Body of pancreas (tissue), 4 donors: ENCODE data around the gene C1GALT1. TPM values are rescaled to one million over a fixed set of nuclear protein-coding genes. Genes with fewer than 3 reads are reported as not detected.

Source experiments
- ATAC-seq: fragments of 150-250 bp; one replicate; pipeline ENCODE4 v1.9.1; 2016
- DNase-seq, 4 donors: peaks; one replicate each; pipeline ENCODE4 v3.0.0-alpha.2; 2019
- H3K27ac ChIP-seq, 4 donors: fragments of 200-600 bp; sonication (generic); 1 replicate in 3 of 4; 2 replicates in 1 of 4; pipeline versions ENCODE4 v1.5.1 to v1.6.1; 2016 to 2019; ENCODE audit warnings: mild to moderate bottlenecking in 1 of 4, mixed read lengths in 1 of 4, moderate library complexity in 1 of 4
- H3K27me3 ChIP-seq, 2 donors: fragments of 200-600 bp; sonication (generic); one replicate each; pipeline ENCODE4 v1.6.0; 2016; ENCODE audit warnings: mild to moderate bottlenecking in 1 of 2
- H3K36me3 ChIP-seq, 2 donors: fragments of 200-600 bp; sonication (generic); replicated peaks in 1 of 2; 2 replicates each; pipeline ENCODE4 v1.5.1; 2016; ENCODE audit warnings: low read depth in 2 of 2; ENCODE audit not compliant: insufficient read depth in 1 of 2
- H3K4me1 ChIP-seq: fragments of 200-600 bp; sonication (generic); one replicate; pipeline ENCODE4 v1.6.0; 2016
- H3K4me3 ChIP-seq, 2 donors: fragments of 200-600 bp; sonication (generic); 1 replicate in 1 of 2; 2 replicates in 1 of 2; pipeline ENCODE4 v1.5.1; 2016 to 2019
- H3K9me3 ChIP-seq, 3 donors: fragments of 200-600 bp; sonication (generic); 1 replicate in 2 of 3; 2 replicates in 1 of 3; pipeline ENCODE4 v1.5.1; 2016
- POLR2A ChIP-seq, 3 donors: fragments of 450-650 bp; IDR thresholded peaks; one replicate each; pipeline ENCODE4 v1.6.1; 2016; ENCODE audit warnings: antibody characterized with exemption in 3 of 3, mild to moderate bottlenecking in 2 of 3
- WGBS, 2 donors: methylation state at CpG; one replicate each; pipeline ENCODE4 v1.1.5; 2017; 5-methylcytosine and 5-hydroxymethylcytosine counted together
- intact Hi-C: fragments of 100-400 bp; cut with DNase I; formaldehyde crosslinking; loops from one replicate; pipeline ENCODE4 v1.15.1; 2023
- total RNA-seq, 2 donors: library from RNA; depleted of rRNA; stranded (reverse); fragments of >200 nt; gene quantifications; one replicate each; pipeline ENCODE4 v1.1.0, GENCODE V29; 2016
- TF ChIP-seq, protein P1 (sequence below), 7 experiments: fragments of 450-650 bp in 4 of 7; fragments of 200-600 bp in 3 of 7; sonication (generic) in 3 of 7; IDR thresholded peaks; one replicate each; pipeline ENCODE4 v1.5.1; 2016 to 2019; ENCODE audit warnings: antibody characterized with exemption in 7 of 7

Gene C1GALT1
- total RNA-seq, 2 donors from 2014 or later: 9.1 to 13.8 TPM

DNA sequence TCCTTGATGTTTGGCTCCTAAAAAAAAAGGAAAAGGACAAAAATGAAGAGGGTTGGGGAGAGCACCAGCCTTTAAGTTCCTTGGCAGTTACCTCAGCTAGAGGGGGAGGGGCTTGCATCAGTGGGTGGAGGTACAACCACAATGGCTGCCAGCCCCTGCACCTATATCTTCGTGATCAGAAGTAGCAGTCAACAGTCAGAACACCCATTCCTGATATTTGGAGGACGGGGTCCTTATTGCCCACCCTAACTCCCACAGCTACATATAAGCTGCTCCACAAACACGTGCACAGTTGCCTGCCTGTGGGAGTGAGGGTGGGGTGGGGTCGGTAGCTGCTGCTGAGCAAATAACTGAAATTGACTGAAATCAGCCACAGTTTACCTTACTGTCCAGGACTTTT is 26.2 kb downstream of the C1GALT1 start:
- Histone ChIP-seq H3K36me3 (no peaks in the 10 kb centered on the region), H3K27me3 (no peaks in the 10 kb centered on the region), H3K4me3 (no peak overlapping the region), H3K9me3 (no peaks in the 10 kb centered on the region), H3K27ac (no peak overlapping the region), H3K4me1 (no peaks in the 10 kb centered on the region)
- intact Hi-C loops: no loop called here
- DNase-seq (no peak), ATAC-seq (no peak)
- TF ChIP-seq, protein P1, sequence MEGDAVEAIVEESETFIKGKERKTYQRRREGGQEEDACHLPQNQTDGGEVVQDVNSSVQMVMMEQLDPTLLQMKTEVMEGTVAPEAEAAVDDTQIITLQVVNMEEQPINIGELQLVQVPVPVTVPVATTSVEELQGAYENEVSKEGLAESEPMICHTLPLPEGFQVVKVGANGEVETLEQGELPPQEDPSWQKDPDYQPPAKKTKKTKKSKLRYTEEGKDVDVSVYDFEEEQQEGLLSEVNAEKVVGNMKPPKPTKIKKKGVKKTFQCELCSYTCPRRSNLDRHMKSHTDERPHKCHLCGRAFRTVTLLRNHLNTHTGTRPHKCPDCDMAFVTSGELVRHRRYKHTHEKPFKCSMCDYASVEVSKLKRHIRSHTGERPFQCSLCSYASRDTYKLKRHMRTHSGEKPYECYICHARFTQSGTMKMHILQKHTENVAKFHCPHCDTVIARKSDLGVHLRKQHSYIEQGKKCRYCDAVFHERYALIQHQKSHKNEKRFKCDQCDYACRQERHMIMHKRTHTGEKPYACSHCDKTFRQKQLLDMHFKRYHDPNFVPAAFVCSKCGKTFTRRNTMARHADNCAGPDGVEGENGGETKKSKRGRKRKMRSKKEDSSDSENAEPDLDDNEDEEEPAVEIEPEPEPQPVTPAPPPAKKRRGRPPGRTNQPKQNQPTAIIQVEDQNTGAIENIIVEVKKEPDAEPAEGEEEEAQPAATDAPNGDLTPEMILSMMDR (IDR thresholded peaks at IDR 0.05): no peak
- TF ChIP-seq POLR2A (IDR thresholded peaks at IDR 0.05): no peak
- 80 to 98% methylated on average over 4 of the region's 4 CpGs for WGBS, 2 donors

DNA sequence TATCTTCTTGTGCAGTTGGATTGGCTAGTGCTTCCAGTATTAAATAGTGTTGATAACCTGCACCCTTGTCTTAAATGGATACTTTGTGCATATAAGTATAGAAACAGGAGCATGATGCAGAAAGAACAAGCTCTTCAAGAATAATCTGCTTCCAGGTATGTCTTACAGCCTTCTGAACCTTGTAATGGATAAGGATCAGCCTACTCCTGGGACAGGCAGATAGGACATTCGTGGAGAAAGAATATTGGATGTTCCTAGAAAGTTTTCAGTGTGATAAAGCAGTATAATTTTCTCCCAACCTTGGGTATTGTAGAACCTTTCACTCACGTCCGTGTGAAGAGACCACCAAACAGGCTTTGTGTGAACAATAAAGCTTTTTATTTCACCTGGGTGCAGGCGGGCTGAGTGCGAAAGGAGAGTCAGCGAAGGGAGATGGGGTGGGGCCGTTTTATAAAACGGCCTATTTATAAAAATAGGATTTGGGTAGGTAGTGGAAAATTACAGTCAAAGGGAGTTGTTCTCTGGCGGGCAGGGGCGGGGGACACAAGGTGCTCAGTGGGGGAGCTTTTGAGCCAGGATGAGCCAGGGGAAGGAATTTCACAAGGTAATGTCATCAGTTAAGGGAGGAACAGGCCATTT is 27.2 kb downstream of the C1GALT1 start:
- intact Hi-C loops: no loop called here
- 85 to 90% methylated on average over 10 of the region's 10 CpGs for WGBS, 2 donors
- Histone ChIP-seq H3K36me3 (no peaks in the 10 kb centered on the region), H3K9me3 (no peaks in the 10 kb centered on the region), H3K4me1 (no peaks in the 10 kb centered on the region), H3K4me3 (no peak overlapping the region), H3K27me3 (no peaks in the 10 kb centered on the region), H3K27ac (no peak overlapping the region)
- TF ChIP-seq, protein P1 (IDR thresholded peaks at IDR 0.05): no peak
- no peak for TF ChIP-seq POLR2A (IDR thresholded peaks at IDR 0.05)
- ATAC-seq (no peak), DNase-seq (no peak)

DNA sequence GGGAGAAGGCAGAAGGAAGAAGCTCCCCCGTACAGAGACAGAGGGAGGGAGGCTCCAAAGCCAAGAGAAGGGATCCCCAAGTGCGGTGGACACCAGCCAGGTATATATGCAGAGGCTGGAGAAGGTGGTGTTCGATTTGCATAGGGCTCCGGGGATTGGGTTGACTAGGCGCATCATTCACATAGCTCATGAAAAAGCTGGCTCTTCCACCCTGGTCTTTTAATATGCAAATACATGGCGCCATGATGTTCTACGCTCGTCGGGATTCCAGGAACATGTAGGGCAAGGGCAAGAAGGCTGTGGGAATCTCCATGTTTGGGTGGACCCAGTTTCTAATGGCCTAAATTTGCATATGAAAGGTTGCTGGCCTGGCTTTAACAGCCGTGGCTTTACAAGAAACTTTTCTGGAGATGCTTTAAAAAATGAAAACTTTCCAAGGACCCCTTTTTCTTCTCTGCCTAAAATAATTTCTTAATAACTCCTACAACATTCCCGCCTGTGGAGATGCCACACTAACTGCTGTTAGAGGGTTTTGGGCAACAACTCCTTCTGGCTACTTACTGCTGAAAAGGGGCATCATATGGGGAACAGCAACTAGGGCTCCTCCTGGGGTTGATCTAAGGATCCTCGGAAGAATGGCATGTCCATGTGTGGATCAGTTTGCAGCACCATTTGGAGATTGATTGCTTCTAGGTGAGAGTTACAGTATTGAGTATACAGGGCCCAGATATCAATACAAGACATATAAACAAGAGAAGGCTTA is 28.3 kb downstream of the C1GALT1 start:
- intact Hi-C loops: no loop called here
- TF ChIP-seq, protein P1 (IDR thresholded peaks at IDR 0.05): no peak
- no peak for TF ChIP-seq POLR2A (IDR thresholded peaks at IDR 0.05)
- Histone ChIP-seq H3K9me3 (no peaks in the 10 kb centered on the region), H3K27me3 (no peaks in the 10 kb centered on the region), H3K4me3 (no peak overlapping the region), H3K4me1 (no peaks in the 10 kb centered on the region), H3K36me3 (no peaks in the 10 kb centered on the region), H3K27ac (no peak overlapping the region)
- DNase-seq: no peak
- no peak for ATAC-seq
- WGBS, 2 donors: 84 to 88% methylated on average over 12 of the region's 12 CpGs

DNA sequence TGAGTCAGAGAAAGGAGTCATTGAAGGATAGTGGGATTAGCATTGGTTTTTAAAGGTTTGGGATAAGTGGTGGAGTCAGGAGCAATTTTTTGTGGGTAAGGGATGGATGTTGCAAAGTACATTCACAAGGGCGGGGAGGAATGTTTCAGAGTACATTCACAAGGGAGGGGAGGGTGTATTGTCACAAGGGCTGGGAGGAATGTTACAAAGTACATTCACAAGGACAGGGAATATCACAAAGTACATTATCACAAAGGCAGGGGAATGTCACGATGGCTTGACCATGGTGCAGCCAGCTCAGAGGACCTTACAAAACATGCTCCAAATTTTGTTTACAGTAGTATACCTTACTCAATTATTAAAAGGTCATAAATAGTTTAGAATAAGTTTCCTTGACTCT is 30.3 kb downstream of the C1GALT1 start:
- H3K27ac ChIP-seq: no peak overlapping the region
- H3K27me3 ChIP-seq: no peaks in the 10 kb centered on the region
- WGBS, 2 donors: 86 to 93% methylated on average over 2 of the region's 2 CpGs
- no peak for ATAC-seq
- no peak overlapping the region for H3K4me3 ChIP-seq
- H3K9me3 ChIP-seq: no peaks in the 10 kb centered on the region
- no peak for DNase-seq
- no peaks in the 10 kb centered on the region for H3K4me1 ChIP-seq
- TF ChIP-seq, protein P1 (IDR thresholded peaks at IDR 0.05): no peak
- no peak for TF ChIP-seq POLR2A (IDR thresholded peaks at IDR 0.05)
- no peaks in the 10 kb centered on the region for H3K36me3 ChIP-seq
- intact Hi-C loops: no loop called here
